ENCODE results near the gene APBA2.

The APBA2 gene

GRCh38 chr15:29012097-29012496 is 126.3 kb downstream of the APBA2 start:
- ChIA-PET POLR2A (no interaction called here), CTCF (interaction anchor here (1.0 kb wide), 1 partner anchor 27 kb away, joined by 4 read pairs; no protein-coding TSS in a partner anchor)
- Histone ChIP-seq H3K36me3 (ENCODE audit: control insufficient read depth in 2 of 2, insufficient read depth in 1 of 2, low read length in 2 of 2) (no peaks in the 10 kb centered on the region), H3K27ac (ENCODE audit: extremely low read depth, low read depth, low read length) (no peak overlapping the region), H3K4me1 (ENCODE audit: control insufficient read depth, insufficient read depth, low read length) (no peaks in the 10 kb centered on the region), H3K9me3 (ENCODE audit: control insufficient read depth, insufficient read depth, low read depth, low read length) (no peaks in the 10 kb centered on the region), H3K4me3 (ENCODE audit: low read depth, low read length) (no peak overlapping the region)
- no peak for TF ChIP-seq ZFHX2 (tag by site-specific recombination; conservative IDR thresholded peaks at IDR 0.05)
- no peak for TF ChIP-seq ZNF211 (tag by site-specific recombination; IDR thresholded peaks at IDR 0.05; ENCODE audit: low read depth)
- no peak for TF ChIP-seq GLI2 (tag by site-specific recombination; IDR thresholded peaks at IDR 0.05; ENCODE audit: borderline replicate concordance, low read depth)
- no peak for TF ChIP-seq SCRT1 (tag by site-specific recombination; IDR thresholded peaks at IDR 0.05; ENCODE audit: borderline replicate concordance)
- TF ChIP-seq ZNF707 (tag by site-specific recombination; IDR thresholded peaks at IDR 0.05) = no peak
- TF ChIP-seq ZNF335 (tag by site-specific recombination; conservative IDR thresholded peaks at IDR 0.05) = no peak
- TF ChIP-seq ZNF596 (tag by site-specific recombination; IDR thresholded peaks at IDR 0.05) = no peak
- no peak for TF ChIP-seq ZNF10 (tag by site-specific recombination; IDR thresholded peaks at IDR 0.05)
- no peak for TF ChIP-seq ZNF654 (tag by site-specific recombination; IDR thresholded peaks at IDR 0.05; ENCODE audit: low read depth)
- TF ChIP-seq ZNF140 (tag by site-specific recombination; IDR thresholded peaks at IDR 0.05) = no peak
- TF ChIP-seq ZSCAN23 (tag by site-specific recombination; IDR thresholded peaks at IDR 0.05) = no peak
- no peak for TF ChIP-seq ZNF274 (IDR thresholded peaks at IDR 0.05; ENCODE audit: low read length)
- TF ChIP-seq ZNF274 (tag by site-specific recombination; IDR thresholded peaks at IDR 0.05; ENCODE audit: borderline replicate concordance) = no peak
- TF ChIP-seq ZNF202 (tag by site-specific recombination; IDR thresholded peaks at IDR 0.05; ENCODE audit: borderline replicate concordance) = no peak
- TF ChIP-seq ZNF121 (tag by site-specific recombination; IDR thresholded peaks at IDR 0.05) = no peak
- TF ChIP-seq ZNF354C (tag by site-specific recombination; IDR thresholded peaks at IDR 0.05; ENCODE audit: borderline replicate concordance, low read depth) = no peak
- TF ChIP-seq ZNF623 (tag by site-specific recombination; IDR thresholded peaks at IDR 0.05) = no peak
- no peak for TF ChIP-seq ZBTB1 (tag by site-specific recombination; IDR thresholded peaks at IDR 0.05)
- TF ChIP-seq, protein P1, sequence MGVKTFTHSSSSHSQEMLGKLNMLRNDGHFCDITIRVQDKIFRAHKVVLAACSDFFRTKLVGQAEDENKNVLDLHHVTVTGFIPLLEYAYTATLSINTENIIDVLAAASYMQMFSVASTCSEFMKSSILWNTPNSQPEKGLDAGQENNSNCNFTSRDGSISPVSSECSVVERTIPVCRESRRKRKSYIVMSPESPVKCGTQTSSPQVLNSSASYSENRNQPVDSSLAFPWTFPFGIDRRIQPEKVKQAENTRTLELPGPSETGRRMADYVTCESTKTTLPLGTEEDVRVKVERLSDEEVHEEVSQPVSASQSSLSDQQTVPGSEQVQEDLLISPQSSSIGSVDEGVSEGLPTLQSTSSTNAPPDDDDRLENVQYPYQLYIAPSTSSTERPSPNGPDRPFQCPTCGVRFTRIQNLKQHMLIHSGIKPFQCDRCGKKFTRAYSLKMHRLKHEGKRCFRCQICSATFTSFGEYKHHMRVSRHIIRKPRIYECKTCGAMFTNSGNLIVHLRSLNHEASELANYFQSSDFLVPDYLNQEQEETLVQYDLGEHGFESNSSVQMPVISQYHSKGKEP (tag by site-specific recombination; IDR thresholded peaks at IDR 0.05) = no peak
- no peak for TF ChIP-seq BCL11B (tag by site-specific recombination; IDR thresholded peaks at IDR 0.05; ENCODE audit: low read depth)

DNA sequence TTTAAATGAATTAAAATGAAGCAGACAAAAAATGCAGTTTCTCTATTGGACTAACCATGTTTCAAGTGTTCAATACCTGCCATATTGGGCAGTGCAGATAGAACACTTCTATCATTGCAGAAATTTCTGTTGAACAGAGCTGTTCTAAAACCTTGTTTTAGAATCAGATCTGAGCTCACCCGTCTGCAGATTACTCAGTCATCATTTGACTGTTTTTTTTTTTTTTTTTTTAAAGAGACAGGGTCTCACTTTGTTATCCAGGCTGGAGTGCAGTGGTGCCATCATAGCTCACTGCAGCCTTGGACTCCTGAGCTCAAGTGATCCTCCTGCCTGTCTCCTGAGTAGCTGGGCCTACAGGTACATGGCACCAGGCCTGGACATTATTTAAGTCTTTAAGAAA is 128.7 kb downstream of the APBA2 start:
- CTCF ChIA-PET = no interaction called here
- POLR2A ChIA-PET = no interaction called here
- no peak overlapping the region for H3K4me3 ChIP-seq (ENCODE audit: low read depth, low read length)
- peaks cover 3% of the 10 kb centered on the region; the same call in 1 of the 2 replicates for H3K4me1 ChIP-seq (ENCODE audit: control insufficient read depth, insufficient read depth, low read length)
- H3K27ac ChIP-seq (ENCODE audit: extremely low read depth, low read depth, low read length) = no peak overlapping the region
- H3K36me3 ChIP-seq (ENCODE audit: control insufficient read depth in 2 of 2, insufficient read depth in 1 of 2, low read length in 2 of 2) = no peaks in the 10 kb centered on the region
- H3K9me3 ChIP-seq (ENCODE audit: control insufficient read depth, insufficient read depth, low read depth, low read length) = no peaks in the 10 kb centered on the region
- TF ChIP-seq GLIS1 (tag by site-specific recombination; IDR thresholded peaks at IDR 0.05) (no peak), ZNF510 (tag by site-specific recombination; IDR thresholded peaks at IDR 0.05; ENCODE audit: insufficient replicate concordance) (no peak), ZNF280C (tag by site-specific recombination; IDR thresholded peaks at IDR 0.05) (no peak), ZFP41 (tag by site-specific recombination; IDR thresholded peaks at IDR 0.05; ENCODE audit: borderline replicate concordance) (no peak), ZNF843 (tag by site-specific recombination; IDR thresholded peaks at IDR 0.05) (no peak), ZNF830 (tag by site-specific recombination; IDR thresholded peaks at IDR 0.05; ENCODE audit: low read depth) (no peak), ZSCAN30 (tag by site-specific recombination; IDR thresholded peaks at IDR 0.05) (no peak)
- TF ChIP-seq, protein P1 (tag by site-specific recombination; IDR thresholded peaks at IDR 0.05) = no peak
